ENCODE measurements around the gene BICD2. TPM values are rescaled to one million over a fixed set of nuclear protein-coding genes. Genes with fewer than 3 reads are reported as not detected.

BICD2 gene
- total and polyA plus RNA-seq, 2 of the 13 experiments (the other 11 are each of a cell fraction or from before 2014, with no cell fraction given) = 5.1 to 17.4 TPM

GRCh38 chr9:92712767-92713166, 51.9 kb downstream of the BICD2 start (continued):
- TF ChIP-seq ZNF251 (CRISPR knock-in tag; IDR thresholded peaks at IDR 0.05) (no peak), RBM22 (optimal IDR thresholded peaks at IDR 0.05; ENCODE audit: low read length) (no peak), AHDC1 (CRISPR knock-in tag; IDR thresholded peaks at IDR 0.05; ENCODE audit: borderline replicate concordance) (no peak), ZNF614 (CRISPR knock-in tag; IDR thresholded peaks at IDR 0.05; ENCODE audit: borderline replicate concordance) (no peak), HNRNPK (IDR thresholded peaks at IDR 0.05; ENCODE audit: low read depth, low read length, poor library complexity, severe bottlenecking) (no peak), ZNF777 (CRISPR knock-in tag; IDR thresholded peaks at IDR 0.05) (no peak), E2F5 (CRISPR knock-in tag; conservative IDR thresholded peaks at IDR 0.05) (no peak), U2AF2 (IDR thresholded peaks at IDR 0.05; ENCODE audit: low read depth, low read length) (no peak), ZNF839 (CRISPR knock-in tag; IDR thresholded peaks at IDR 0.05; ENCODE audit: borderline replicate concordance) (no peak), NFATC3 (CRISPR knock-in tag; IDR thresholded peaks at IDR 0.05) (no peak), AGO2 (optimal IDR thresholded peaks at IDR 0.05; ENCODE audit: low read depth, low read length) (no peak), ATRX (CRISPR knock-in tag; IDR thresholded peaks at IDR 0.05; ENCODE audit: borderline replicate concordance) (no peak), RFXANK (CRISPR knock-in tag; IDR thresholded peaks at IDR 0.05) (no peak)

All from HepG2 (cell line).